HCT116 (cell line): Measurements from ENCODE around the gene RAB40C. TPM values are rescaled to one million over a fixed set of nuclear protein-coding genes. Genes with fewer than 3 reads are reported as not detected.

Source experiments
- ATAC-seq: fragments of 200-7000 bp; cut with Tn5 transposase; 2 replicates; pipeline ENCODE4 v1.9.1; 2020; ENCODE audit warnings: mild to moderate bottlenecking, moderate library complexity
- BruUV-seq: library from RNA; stranded (reverse); fragments of 400-500 nt; replicated peaks from 2 replicates; lab custom pipeline; 2021; lab: Mats Ljungman, UMichigan
- CTCF ChIA-PET: fragments of 300-600 bp; sonication (Branson Sonifier 250); formaldehyde crosslinking; loops from one replicate; lab custom pipeline; 2021; ENCODE audit warnings: antibody characterized with exemption; lab: Charles Lee
- POLR2A ChIA-PET: fragments of 300-600, 350-600 bp; sonication (Branson Sonifier 250); formaldehyde crosslinking; loops from one replicate; lab custom pipeline; 2021; ENCODE audit warnings: antibody characterized with exemption; lab: Charles Lee
- RAD21 ChIA-PET, 2 experiments: fragments of 300-600 bp; sonication (Branson Sonifier 250); formaldehyde crosslinking; loops; one replicate each; lab custom pipeline; 2023; ENCODE audit warnings: low total read pairs in 2 of 2; ENCODE audit not compliant: uncharacterized antibody in 2 of 2, unreplicated experiment in 2 of 2, low non-redundant PET in 1 of 2; lab: Charles Lee
- DNase-seq: peaks from one replicate; pipeline ENCODE4 v3.0.0-alpha.2; 2010; ENCODE audit warnings: low read depth, low spot score
- H2AFZ ChIP-seq: fragments of 200-600 bp; shearing (Covaris generic), sonication (generic); 2 replicates; pipeline ENCODE4 v1.6.1; 2017; ENCODE audit warnings: low read depth, mixed run types, mixed read lengths, antibody characterized with exemption, low read length; ENCODE audit not compliant: poor library complexity, severe bottlenecking
- H3K27ac ChIP-seq: 2 replicates; pipeline ENCODE4 v1.5.1; 2012; ENCODE audit warnings: low read depth, low read length
- H3K27me3 ChIP-seq: fragments of 200-600 bp; sonication (generic); 2 replicates; pipeline ENCODE4 v1.6.1; 2016; ENCODE audit warnings: mixed run types, low read length, mixed read lengths; ENCODE audit not compliant: insufficient read depth
- H3K36me3 ChIP-seq, 2 experiments: fragments of 200-500 bp in 1 of 2; fragments of 200-600 bp in 1 of 2; sonication (Bioruptor generic) in 1 of 2; sonication (generic) in 1 of 2; 2 replicates each; pipeline versions ENCODE4 v1.5.1 to v1.6.1; 2014 to 2016; ENCODE audit warnings: low read length in 2 of 2, inconsistent platforms in 1 of 2, mixed read lengths in 1 of 2, mixed run types in 1 of 2; ENCODE audit not compliant: insufficient read depth in 2 of 2, control insufficient read depth in 1 of 2
- H3K4me1 ChIP-seq, 2 experiments: fragments of 200-600 bp in 1 of 2; sonication (generic) in 1 of 2; 2 replicates each; pipeline versions ENCODE4 v1.5.1 to v1.6.1; 2012 to 2017; ENCODE audit warnings: low read length in 2 of 2, inconsistent platforms in 1 of 2, mild to moderate bottlenecking in 1 of 2, mixed read lengths in 1 of 2, mixed run types in 1 of 2, moderate library complexity in 1 of 2; ENCODE audit not compliant: insufficient read depth in 2 of 2, control insufficient read depth in 1 of 2
- H3K4me2 ChIP-seq: fragments of 200-600 bp; sonication (generic); 2 replicates; pipeline ENCODE4 v1.6.1; 2017; ENCODE audit warnings: mixed run types, low read length, mixed read lengths
- H3K4me3 ChIP-seq, 2 experiments: fragments of 200-600 bp in 1 of 2; sonication (generic) in 1 of 2; replicated peaks in 1 of 2; 2 replicates each; pipeline ENCODE4 v1.5.1; 2011 to 2016; ENCODE audit warnings: low read length in 2 of 2, control low read depth in 1 of 2, low read depth in 1 of 2, mild to moderate bottlenecking in 1 of 2, mixed read lengths in 1 of 2, mixed run types in 1 of 2
- H3K79me2 ChIP-seq: fragments of 200-600 bp; sonication (generic); 2 replicates; pipeline ENCODE4 v1.6.1; 2017; ENCODE audit warnings: mild to moderate bottlenecking, mixed run types, low read length, moderate library complexity, mixed read lengths; ENCODE audit not compliant: insufficient read depth
- H3K9ac ChIP-seq: fragments of 200-600 bp; sonication (generic); 2 replicates; pipeline ENCODE4 v1.6.1; 2016; ENCODE audit warnings: low read length, mixed read lengths
- H3K9me2 ChIP-seq: fragments of 200-600 bp; sonication (generic), shearing (Covaris generic); 2 replicates; pipeline ENCODE4 v1.6.1; 2017; ENCODE audit warnings: mixed run types, mild to moderate bottlenecking, moderate library complexity; ENCODE audit not compliant: insufficient read depth
- H3K9me3 ChIP-seq, 2 experiments: fragments of 200-500 bp in 1 of 2; fragments of 200-600 bp in 1 of 2; sonication (Bioruptor generic) in 1 of 2; sonication (generic) in 1 of 2; 2 replicates each; pipeline ENCODE4 v1.6.1; 2014 to 2017; ENCODE audit warnings: low read length in 2 of 2, mixed read lengths in 2 of 2, inconsistent platforms in 1 of 2, low read depth in 1 of 2, mild to moderate bottlenecking in 1 of 2, mixed run types in 1 of 2, moderate library complexity in 1 of 2; ENCODE audit not compliant: control insufficient read depth in 1 of 2, insufficient read depth in 1 of 2
- H4K20me1 ChIP-seq: fragments of 200-600 bp; sonication (generic), shearing (Covaris generic); 2 replicates; pipeline ENCODE4 v1.6.1; 2017; ENCODE audit warnings: mixed run types, mild to moderate bottlenecking, moderate library complexity; ENCODE audit not compliant: insufficient read depth
- ATF3 ChIP-seq: IDR thresholded peaks from 2 replicates; pipeline ENCODE4 v1.6.1; 2012
- CEBPB ChIP-seq: IDR thresholded peaks from 2 replicates; pipeline ENCODE4 v1.6.1; 2012; ENCODE audit warnings: low read depth
- EGR1 ChIP-seq: IDR thresholded peaks from 2 replicates; pipeline ENCODE4 v1.6.1; 2012; ENCODE audit warnings: low read depth
- ELF1 ChIP-seq: IDR thresholded peaks from 2 replicates; pipeline ENCODE4 v1.6.1; 2012; ENCODE audit warnings: low read depth, borderline replicate concordance
- EZH2 ChIP-seq: fragments of 200-600 bp; sonication (generic); IDR thresholded peaks from 2 replicates; pipeline ENCODE4 v1.6.1; 2017; ENCODE audit warnings: antibody characterized with exemption, mixed run types
- JUND ChIP-seq: IDR thresholded peaks from 2 replicates; pipeline ENCODE4 v1.6.1; 2012
- SIN3A ChIP-seq: IDR thresholded peaks from 2 replicates; pipeline ENCODE4 v1.6.1; 2012; ENCODE audit warnings: low read depth
- TCF7L2 ChIP-seq: IDR thresholded peaks from 2 replicates; pipeline ENCODE4 v1.7.0; 2011; ENCODE audit warnings: borderline replicate concordance, inconsistent platforms; ENCODE audit not compliant: insufficient read depth, insufficient read length; ENCODE audit errors: extremely low read depth
- YY1 ChIP-seq: IDR thresholded peaks from 2 replicates; pipeline ENCODE4 v1.6.1; 2011; ENCODE audit warnings: low read length, low read depth, moderate library complexity, mild to moderate bottlenecking; ENCODE audit not compliant: insufficient replicate concordance; ENCODE audit errors: extremely low read depth
- ZFX ChIP-seq: fragments of 450-650 bp; IDR thresholded peaks from 2 replicates; pipeline ENCODE4 v1.6.1; 2017
- ZNF274 ChIP-seq: fragments of 200-500 bp; sonication (Bioruptor generic); IDR thresholded peaks from 2 replicates; pipeline ENCODE4 v1.6.1; 2014; ENCODE audit warnings: mild to moderate bottlenecking, low read depth, low read length, inconsistent platforms
- intact Hi-C: fragments of 100-400 bp; cut with micrococcal nuclease; formaldehyde crosslinking; loops from 2 replicates; pipeline ENCODE4 v1.10.0; 2022
- total RNA-seq: library from RNA; stranded (reverse); gene quantifications from one replicate; pipeline ENCODE4 v1.2.1, GENCODE V29; 2021; ENCODE audit not compliant: unreplicated experiment

RAB40C gene
- total RNA-seq, 1 experiment from 2014 or later = 14.1 TPM

DNA sequence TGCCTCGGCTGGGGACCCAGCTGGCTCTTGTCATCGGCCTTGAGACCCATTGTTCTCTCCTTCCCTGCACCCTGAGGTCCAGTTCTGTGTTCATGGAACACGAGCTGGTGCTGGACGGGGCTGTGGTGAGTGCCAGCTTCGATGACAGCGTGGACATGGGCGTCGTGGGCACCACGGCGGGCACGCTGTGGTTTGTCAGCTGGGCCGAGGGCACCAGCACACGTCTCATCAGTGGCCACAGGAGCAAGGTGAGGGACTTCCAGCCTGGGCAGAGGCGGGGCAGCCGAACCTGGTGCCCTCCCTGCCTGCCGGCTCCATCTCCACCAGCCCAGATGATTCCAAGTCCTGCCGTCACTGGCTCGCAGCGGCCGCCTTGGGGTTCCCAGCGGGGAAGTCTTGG lies 72.7 kb downstream of the RAB40C start:
- CTCF ChIA-PET = no interaction called here
- POLR2A ChIA-PET = no interaction called here

DNA sequence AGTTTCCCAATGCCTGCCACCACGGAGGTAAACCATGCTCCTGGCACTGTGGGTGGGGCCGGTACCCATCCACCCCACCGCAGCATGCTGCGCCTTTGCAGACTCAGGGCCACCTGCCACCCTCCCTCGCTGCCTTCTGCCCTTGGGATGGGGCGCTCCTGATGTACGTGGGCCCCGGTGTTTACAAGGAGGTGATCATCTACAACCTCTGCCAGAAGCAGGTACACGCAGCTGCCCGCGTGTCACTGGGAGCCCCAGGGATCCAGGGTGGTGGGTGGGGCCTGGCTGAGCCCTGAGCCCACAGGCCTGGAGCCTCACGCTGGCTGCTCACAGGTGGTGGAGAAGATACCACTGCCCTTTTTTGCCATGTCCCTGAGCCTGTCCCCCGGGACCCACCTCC lies 76.7 kb downstream of the RAB40C start:
- CTCF ChIA-PET = no interaction called here
- no peak overlapping the region for H3K4me2 ChIP-seq
- H2AFZ ChIP-seq = no peak overlapping the region
- ATAC-seq = no peak
- no peak overlapping the region; the same call in 1 of the 2 replicates for H3K27ac ChIP-seq
- TF ChIP-seq ZNF274 (no peak), TCF7L2 (no peak)
- TF ChIP-seq, all 23 proteins: peak for 0
- no peak for DNase-seq
- H3K4me1 ChIP-seq = peaks cover 0 to 10% of the 10 kb centered on the region in 2 experiments; a peak in 1 of 4 replicates
- H3K9me3 ChIP-seq = no peaks in the 10 kb centered on the region
- H3K4me3 ChIP-seq = no peak overlapping the region
- intact Hi-C loops = no loop called here
- H3K79me2 ChIP-seq = peaks cover 26% of the 10 kb centered on the region
- ChIA-PET RAD21 (no interaction called here), POLR2A (no interaction called here)
- BruUV-seq = no TSS peak
- no peaks in the 10 kb centered on the region for H3K36me3 ChIP-seq
- H4K20me1 ChIP-seq = no peaks in the 10 kb centered on the region
- no peaks in the 10 kb centered on the region for H3K9me2 ChIP-seq
- H3K9ac ChIP-seq = no peak overlapping the region
- no peaks in the 10 kb centered on the region for H3K27me3 ChIP-seq

More for the DNA sequence above, 72.7 kb downstream of the RAB40C start:
- Histone ChIP-seq H3K4me1 (peaks cover 3 to 12% of the 10 kb centered on the region in 2 experiments; a peak in 2 of 4 replicates), H2AFZ (no peak overlapping the region), H3K4me2 (no peak overlapping the region), H3K9ac (no peak overlapping the region), H3K27me3 (no peaks in the 10 kb centered on the region), H4K20me1 (no peaks in the 10 kb centered on the region), H3K79me2 (no peaks in the 10 kb centered on the region), H3K4me3 (no peak overlapping the region), H3K9me3 (no peaks in the 10 kb centered on the region), H3K27ac (no peak overlapping the region), H3K36me3 (no peaks in the 10 kb centered on the region), H3K9me2 (no peaks in the 10 kb centered on the region)
- RAD21 ChIA-PET = no interaction called here
- no peak for DNase-seq
- TSS peak; percentile 29 for BruUV-seq
- no peak for TF ChIP-seq ATF3
- TF ChIP-seq ZFX = no peak
- TF ChIP-seq EZH2 = no peak
- TF ChIP-seq EGR1 = no peak
- no peak for TF ChIP-seq SIN3A
- TF ChIP-seq YY1 = no peak
- TF ChIP-seq ELF1 = no peak
- TF ChIP-seq CEBPB = no peak
- no peak for TF ChIP-seq JUND
- no peak for ATAC-seq
- intact Hi-C loops = no loop called here
